Adrenal gland (tissue), 5 donors: Measurements from ENCODE around the gene VPS25.

Source experiments
- CTCF ChIP-seq, 6 experiments: fragments of 450-650 bp in 4 of 6; fragments of 200-600 bp in 2 of 6; sonication (generic) in 1 of 6; IDR thresholded peaks; 1 replicate in 5 of 6; 2 replicates in 1 of 6; pipeline versions ENCODE4 v1.5.1 to v1.8.0; 2016 to 2021; ENCODE audit warnings: antibody characterized with exemption in 6 of 6, mild to moderate bottlenecking in 2 of 6, moderate library complexity in 1 of 6
- POLR2A ChIP-seq, 2 donors: fragments of 450-650 bp; IDR thresholded peaks; one replicate each; pipeline ENCODE4 v1.6.1; 2017; ENCODE audit warnings: antibody characterized with exemption in 2 of 2, mild to moderate bottlenecking in 2 of 2, moderate library complexity in 1 of 2
- donor health status: DM: no; HTN: no; CAD: no.

GRCh38 chr17:42787266-42787665, 14.0 kb downstream of the VPS25 start:
- no peak for TF ChIP-seq CTCF (IDR thresholded peaks at IDR 0.05)
- no peak for TF ChIP-seq POLR2A (IDR thresholded peaks at IDR 0.05)
